SU-DHL-6 (cell line): ENCODE data around the gene LYSMD4.

Experiments
- EZH2phosphoT487 ChIP-seq: fragments of 200-600 bp; sonication (generic), shearing (Covaris generic); conservative IDR thresholded peaks from 2 replicates; pipeline ENCODE4 v1.6.1; 2018; ENCODE audit warnings: mild to moderate bottlenecking, antibody characterized with exemption, low read length, moderate library complexity, mixed read lengths
- TF ChIP-seq, protein P1 (sequence below): fragments of 200-600 bp; sonication (generic); IDR thresholded peaks from one replicate; pipeline ENCODE4 v1.5.1; 2017; ENCODE audit warnings: antibody characterized with exemption, mild to moderate bottlenecking, low read length, moderate library complexity; ENCODE audit not compliant: insufficient read depth, poor library complexity, severe bottlenecking

DNA sequence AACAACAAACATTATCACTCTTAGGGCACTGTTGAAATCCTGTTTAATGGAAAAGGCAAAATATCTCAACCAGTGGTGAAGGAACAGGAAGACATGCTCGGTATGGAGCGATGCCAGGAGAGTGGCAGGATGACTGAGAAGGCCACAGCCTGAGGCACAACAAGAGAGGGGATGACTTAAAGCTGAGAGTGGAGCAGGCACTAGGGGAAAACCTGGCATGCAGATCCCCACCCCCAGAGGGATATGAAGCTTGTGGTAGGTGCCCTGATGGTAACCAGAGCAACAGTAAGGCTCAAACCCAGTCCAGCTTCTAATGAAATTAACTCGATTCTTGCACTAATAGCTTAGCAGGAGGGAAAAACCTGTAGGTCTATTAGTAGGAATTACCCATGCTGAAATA is 40.4 kb downstream of the LYSMD4 start:
- TF ChIP-seq, protein P1, sequence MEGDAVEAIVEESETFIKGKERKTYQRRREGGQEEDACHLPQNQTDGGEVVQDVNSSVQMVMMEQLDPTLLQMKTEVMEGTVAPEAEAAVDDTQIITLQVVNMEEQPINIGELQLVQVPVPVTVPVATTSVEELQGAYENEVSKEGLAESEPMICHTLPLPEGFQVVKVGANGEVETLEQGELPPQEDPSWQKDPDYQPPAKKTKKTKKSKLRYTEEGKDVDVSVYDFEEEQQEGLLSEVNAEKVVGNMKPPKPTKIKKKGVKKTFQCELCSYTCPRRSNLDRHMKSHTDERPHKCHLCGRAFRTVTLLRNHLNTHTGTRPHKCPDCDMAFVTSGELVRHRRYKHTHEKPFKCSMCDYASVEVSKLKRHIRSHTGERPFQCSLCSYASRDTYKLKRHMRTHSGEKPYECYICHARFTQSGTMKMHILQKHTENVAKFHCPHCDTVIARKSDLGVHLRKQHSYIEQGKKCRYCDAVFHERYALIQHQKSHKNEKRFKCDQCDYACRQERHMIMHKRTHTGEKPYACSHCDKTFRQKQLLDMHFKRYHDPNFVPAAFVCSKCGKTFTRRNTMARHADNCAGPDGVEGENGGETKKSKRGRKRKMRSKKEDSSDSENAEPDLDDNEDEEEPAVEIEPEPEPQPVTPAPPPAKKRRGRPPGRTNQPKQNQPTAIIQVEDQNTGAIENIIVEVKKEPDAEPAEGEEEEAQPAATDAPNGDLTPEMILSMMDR: no peak
- no peak for TF ChIP-seq EZH2phosphoT487
